Aorta (tissue), 5 donors: Measurements from ENCODE around the gene TTC27. TPM values are rescaled to one million over a fixed set of nuclear protein-coding genes. Genes with fewer than 3 reads are reported as not detected.
"Not testable (repeated sequence)": the region's sequence is repeated elsewhere in the genome, so short reads cannot be mapped to it uniquely, and the experiment has no call there.

ENCODE experiments used
- ATAC-seq: fragments of 200-7000 bp; cut with Tn5 transposase; one replicate; pipeline ENCODE4 v1.9.1; 2022; ENCODE audit warnings: moderate library complexity; ENCODE audit not compliant: low FRiP score
- DNase-seq, 2 donors: peaks; one replicate each; pipeline ENCODE4 v3.0.0-alpha.2; 2020
- H3K27ac ChIP-seq, 2 donors: one replicate each; pipeline ENCODE4 v1.5.1; 2013; ENCODE audit warnings: low read length in 2 of 2, mild to moderate bottlenecking in 2 of 2, moderate library complexity in 2 of 2, control low read depth in 1 of 2, inconsistent platforms in 1 of 2, low read depth in 1 of 2
- H3K27me3 ChIP-seq, 2 donors: one replicate each; pipeline ENCODE4 v1.6.1; 2013; ENCODE audit warnings: control low read depth in 1 of 2, low read length in 1 of 2, mild to moderate bottlenecking in 1 of 2, moderate library complexity in 1 of 2; ENCODE audit not compliant: insufficient read depth in 2 of 2, control insufficient read depth in 1 of 2
- H3K36me3 ChIP-seq, 2 donors: one replicate each; pipeline ENCODE4 v1.6.1; 2013; ENCODE audit warnings: control low read depth in 1 of 2, low read length in 1 of 2, mild to moderate bottlenecking in 1 of 2; ENCODE audit not compliant: insufficient read depth in 2 of 2, control insufficient read depth in 1 of 2
- H3K4me1 ChIP-seq, 2 donors: one replicate each; pipeline ENCODE4 v1.6.1; 2013; ENCODE audit warnings: low read length in 2 of 2, control low read depth in 1 of 2, mild to moderate bottlenecking in 1 of 2, moderate library complexity in 1 of 2; ENCODE audit not compliant: insufficient read depth in 2 of 2, control insufficient read depth in 1 of 2
- H3K4me3 ChIP-seq, 2 donors: one replicate each; pipeline ENCODE4 v1.5.1; 2013; ENCODE audit warnings: low read length in 2 of 2, control low read depth in 1 of 2, mild to moderate bottlenecking in 1 of 2
- H3K9me3 ChIP-seq: one replicate; pipeline ENCODE4 v1.6.1; 2013; ENCODE audit warnings: mild to moderate bottlenecking, low read length; ENCODE audit not compliant: control insufficient read depth
- WGBS, 2 donors: extraction: QIAGEN DNeasy Blood & Tissue Kit; methylation state at CpG; one replicate each; pipeline ENCODE4 v1.1.7; 2013; 5-methylcytosine and 5-hydroxymethylcytosine counted together
- intact Hi-C, 2 donors: fragments of 100-400 bp; cut with DNase I; formaldehyde crosslinking; loops; one replicate each; pipeline versions ENCODE4 v1.14.2 to v1.15.0; 2022
- polyA plus RNA-seq, 2 donors: library from polyadenylated mRNA; stranded (reverse); fragments of 200-250 nt; gene quantifications; one replicate each; pipeline ENCODE4 v1.2.3, GENCODE V29; 2013
- total RNA-seq, 2 donors: library from RNA; stranded (reverse); fragmentation: NEBNext Ultra II Directional; extraction: Animal tissue kit (Norgen Biotek cat#: 25700); gene quantifications; one replicate each; pipeline ENCODE4 v1.2.1, GENCODE V29; 2021
- donor health status: healthy with polysubstance abuse.
- donor health status: Bipolar disorder and iron deficiency.
- donor health status: DM: no; HTN: no; CAD: no.
- donor health status: DM: no; HTN: no; CAD: no.
- donor health status: DM: yes; HTN: yes; CAD: no.

The TTC27 gene
- total and polyA plus RNA-seq, 4 donors = 5.0 to 22.4 (median 13.0) TPM

DNA sequence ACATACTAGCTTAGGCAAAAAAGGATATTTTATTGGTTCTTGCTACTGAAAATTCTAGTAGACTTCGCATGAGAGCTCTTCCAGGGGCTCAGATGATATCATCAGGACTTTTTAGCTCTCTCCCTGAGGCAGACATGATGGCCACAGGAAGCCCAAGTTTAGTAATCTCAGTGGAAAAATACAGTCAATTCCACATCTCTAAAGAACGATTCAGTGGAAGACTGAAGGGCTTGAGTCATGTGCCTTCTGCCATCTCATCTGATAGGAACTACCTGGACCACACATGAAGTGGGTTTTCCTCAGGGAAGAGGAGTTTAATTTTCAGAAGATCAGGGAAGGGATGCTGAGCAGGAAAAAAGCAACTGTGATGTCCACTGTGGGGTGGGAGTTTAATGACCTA, 117.3 kb downstream of the TTC27 start:
- H3K27me3 ChIP-seq = no peaks in the 10 kb centered on the region
- no peaks in the 10 kb centered on the region for H3K9me3 ChIP-seq
- no peak overlapping the region for H3K27ac ChIP-seq
- 67 to 70% methylated on average over 2 of the region's 2 CpGs for whole genome bisulfite sequencing, 2 donors
- no peak for DNase-seq
- no peak for ATAC-seq
- H3K36me3 ChIP-seq = no peaks in the 10 kb centered on the region
- H3K4me3 ChIP-seq = no peak overlapping the region
- H3K4me1 ChIP-seq = peaks cover 0 to 4% of the 10 kb centered on the region in 2 donors
- intact Hi-C loops = no loop called here

DNA sequence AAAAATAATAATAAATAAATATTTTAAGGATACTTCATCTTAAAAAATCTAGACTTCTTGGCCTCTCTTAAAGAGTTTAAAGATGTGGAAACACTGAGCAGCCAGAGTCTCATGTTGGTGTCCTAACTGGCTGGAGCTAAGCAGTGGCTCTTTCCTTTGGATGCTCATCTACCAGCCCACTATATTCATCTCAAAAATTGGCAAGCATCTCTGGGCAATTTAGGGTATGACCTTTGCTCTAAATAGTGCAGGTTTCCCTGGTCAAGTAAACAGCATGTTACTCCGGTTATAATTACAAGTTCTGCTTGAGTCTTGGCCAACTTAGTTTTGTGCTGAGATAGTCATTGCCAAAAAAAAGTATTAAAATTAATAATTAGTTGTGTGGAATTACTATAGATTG, 117.8 kb downstream of the TTC27 start:
- Histone ChIP-seq H3K27ac (no peak overlapping the region), H3K9me3 (no peaks in the 10 kb centered on the region), H3K4me1 (peaks cover 0 to 4% of the 10 kb centered on the region in 2 donors), H3K27me3 (no peaks in the 10 kb centered on the region), H3K36me3 (no peaks in the 10 kb centered on the region), H3K4me3 (no peak overlapping the region)
- DNase-seq = no peak
- 50 to 71% methylated on average over 1 of the region's 1 CpG for WGBS, 2 donors
- intact Hi-C loops = no loop called here
- ATAC-seq = no peak

DNA sequence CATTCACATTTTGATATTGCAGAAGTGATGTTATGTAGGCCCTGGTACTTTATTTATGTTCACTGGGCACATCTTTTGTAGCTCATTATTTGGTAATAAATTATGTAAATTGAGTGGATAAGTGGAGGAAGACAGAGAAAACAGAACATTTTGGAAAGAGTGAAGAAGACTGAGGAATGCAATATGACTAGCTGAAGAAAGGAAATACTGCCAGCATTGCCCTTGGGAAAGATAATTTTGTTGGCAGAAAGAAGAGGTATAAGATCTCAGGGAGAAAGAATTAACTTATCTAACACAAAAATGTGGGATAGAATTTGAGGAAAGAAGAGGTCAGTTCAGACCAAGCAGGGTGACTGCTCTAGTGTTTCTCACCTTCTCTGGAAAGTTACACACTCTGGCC, 118.8 kb downstream of the TTC27 start:
- H3K4me1 ChIP-seq = peaks cover 2 to 4% of the 10 kb centered on the region in 2 donors
- intact Hi-C loops = no loop called here
- H3K9me3 ChIP-seq = no peaks in the 10 kb centered on the region
- ATAC-seq (no peak), DNase-seq (no peak)
- H3K4me3 ChIP-seq = no peak overlapping the region
- no peaks in the 10 kb centered on the region for H3K36me3 ChIP-seq
- no peaks in the 10 kb centered on the region for H3K27me3 ChIP-seq
- no peak overlapping the region for H3K27ac ChIP-seq

DNA sequence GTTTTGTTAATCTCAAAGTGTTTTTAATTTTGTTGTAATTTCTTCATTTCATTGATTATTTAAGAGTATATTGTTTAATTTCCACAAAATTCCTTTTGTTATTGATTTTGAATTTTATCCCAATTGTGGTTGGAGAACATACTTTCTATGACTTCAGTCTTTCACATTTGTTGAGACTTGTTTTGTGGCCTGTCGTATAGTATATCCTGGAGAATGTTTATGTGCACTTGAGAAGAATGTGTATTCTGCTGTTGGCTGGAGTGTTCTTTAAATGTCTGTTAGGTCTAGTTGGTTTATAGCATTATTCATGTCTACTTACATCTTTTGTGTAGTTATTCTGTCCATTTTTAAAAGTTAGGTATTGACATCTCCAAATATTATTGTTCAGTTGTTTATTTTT, 120.3 kb downstream of the TTC27 start:
- intact Hi-C loops = no loop called here
- DNase-seq (no peak), ATAC-seq (no peak)
- Histone ChIP-seq H3K27ac (no peak overlapping the region), H3K4me3 (no peak overlapping the region), H3K27me3 (no peaks in the 10 kb centered on the region), H3K4me1 (peaks cover 2 to 8% of the 10 kb centered on the region in 2 donors), H3K36me3 (no peaks in the 10 kb centered on the region), H3K9me3 (no peaks in the 10 kb centered on the region)
- 92 to 97% methylated on average over 1 of the region's 1 CpG for WGBS, 2 donors

DNA sequence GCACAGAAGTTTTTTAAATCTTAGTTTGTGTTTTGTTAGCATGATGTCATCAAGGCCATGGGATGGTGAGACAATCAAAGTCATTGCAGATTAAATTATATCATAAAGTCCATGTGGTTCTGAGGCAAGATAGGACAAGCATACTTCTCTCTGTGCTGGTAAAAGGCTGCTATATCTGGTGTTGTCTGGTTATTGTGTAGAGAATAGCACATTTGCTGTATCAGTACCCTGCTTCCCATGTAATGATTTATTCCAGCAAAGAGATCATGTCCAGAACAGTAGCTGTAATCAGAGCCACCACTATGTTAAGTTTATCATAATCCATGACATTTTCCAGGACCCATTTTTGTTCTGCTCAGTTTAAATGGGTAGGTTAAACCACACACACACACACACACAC, 123.0 kb downstream of the TTC27 start:
- intact Hi-C loops = no loop called here
- no peak overlapping the region for H3K27ac ChIP-seq
- ATAC-seq = no peak

DNA sequence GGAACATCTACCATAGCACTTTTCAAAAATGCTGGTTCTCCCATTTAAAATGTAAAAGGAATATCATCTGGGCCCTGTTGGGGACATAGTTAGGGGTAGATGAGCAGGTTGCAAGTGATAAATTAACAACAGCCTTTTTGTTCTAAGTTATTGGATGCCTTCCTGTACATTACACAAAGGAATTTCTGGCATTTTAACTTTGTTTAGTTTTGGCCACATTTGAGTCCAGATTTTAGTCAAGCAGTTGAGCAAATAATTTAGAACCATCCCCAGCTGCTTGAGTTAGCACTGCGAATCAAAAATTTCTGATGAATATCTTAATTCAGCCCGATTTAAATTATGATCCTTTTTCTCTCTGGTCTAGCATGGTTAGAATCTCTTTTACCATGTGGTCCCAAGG, 124.4 kb downstream of the TTC27 start:
- intact Hi-C loops = no loop called here
- no peak overlapping the region for H3K4me3 ChIP-seq
- H3K9me3 ChIP-seq = no peaks in the 10 kb centered on the region
- no peaks in the 10 kb centered on the region for H3K36me3 ChIP-seq
- no peak overlapping the region for H3K27ac ChIP-seq
- DNase-seq (no peak), ATAC-seq (no peak)
- 27 to 30% methylated on average over 2 of the region's 2 CpGs for whole genome bisulfite sequencing, 2 donors
- H3K27me3 ChIP-seq = no peaks in the 10 kb centered on the region
- H3K4me1 ChIP-seq = peaks cover 2 to 3% of the 10 kb centered on the region in 2 donors

More for the DNA sequence above, 123.0 kb downstream of the TTC27 start:
- H3K27me3 ChIP-seq = no peaks in the 10 kb centered on the region
- H3K36me3 ChIP-seq = no peaks in the 10 kb centered on the region
- H3K9me3 ChIP-seq = no peaks in the 10 kb centered on the region
- no peak overlapping the region for H3K4me3 ChIP-seq
- no peak for DNase-seq
- peaks cover 2 to 8% of the 10 kb centered on the region in 2 donors for H3K4me1 ChIP-seq

DNA sequence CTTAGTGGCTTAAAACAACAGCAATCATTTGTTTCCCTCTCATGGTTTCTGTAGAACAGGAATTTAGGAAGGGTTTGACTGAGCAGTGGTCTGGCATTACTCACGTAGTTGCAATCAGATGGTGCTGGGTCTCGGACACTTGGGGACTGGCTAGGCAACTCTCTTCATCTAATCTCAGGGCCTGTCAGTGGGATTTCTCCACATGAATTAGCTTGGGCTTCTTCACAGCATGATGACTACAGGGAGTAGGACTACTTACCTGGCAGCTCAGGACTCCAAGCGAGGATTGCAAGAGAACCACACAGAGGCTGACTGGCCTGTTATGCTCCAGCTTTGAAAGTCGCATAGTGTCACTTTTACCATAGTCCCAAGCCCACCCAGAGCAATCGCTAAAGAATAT, 125.1 kb downstream of the TTC27 start:
- Histone ChIP-seq H3K9me3 (no peaks in the 10 kb centered on the region), H3K4me3 (no peak overlapping the region), H3K4me1 (peaks cover 2 to 3% of the 10 kb centered on the region in 2 donors), H3K27ac (no peak overlapping the region), H3K27me3 (no peaks in the 10 kb centered on the region), H3K36me3 (no peaks in the 10 kb centered on the region)
- intact Hi-C loops = no loop called here
- DNase-seq (no peak), ATAC-seq (no peak)
- WGBS, 2 donors = 92 to 98% methylated on average over 5 of the region's 5 CpGs

DNA sequence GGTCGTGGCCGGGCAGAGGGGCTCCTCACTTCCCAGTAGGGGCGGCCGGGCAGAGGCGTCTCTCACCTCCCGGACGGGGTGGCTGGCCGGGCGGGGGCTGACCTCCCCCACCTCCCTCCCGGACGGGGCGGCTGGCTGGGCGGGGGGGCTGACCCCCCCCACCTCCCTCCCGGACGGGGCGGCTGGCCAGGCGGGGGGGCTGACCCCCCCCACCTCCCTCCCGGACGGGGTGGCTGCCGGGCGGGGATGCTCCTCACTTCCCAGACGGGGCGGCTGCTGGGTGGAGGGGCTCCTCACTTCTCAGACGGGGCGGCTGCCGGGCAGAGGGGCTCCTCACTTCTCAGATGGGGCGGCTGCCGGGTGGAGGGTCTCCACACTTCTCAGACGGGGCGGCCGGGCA, 126.8 kb downstream of the TTC27 start:
- H3K4me3 ChIP-seq, H3K27ac ChIP-seq, H3K4me1 ChIP-seq, H3K9me3 ChIP-seq, intact Hi-C loops, DNase-seq, H3K27me3 ChIP-seq, H3K36me3 ChIP-seq, ATAC-seq: not testable (repeated sequence)
- 83 to 86% methylated on average over 18 to 31 of the region's 31 CpGs for WGBS, 2 donors

DNA sequence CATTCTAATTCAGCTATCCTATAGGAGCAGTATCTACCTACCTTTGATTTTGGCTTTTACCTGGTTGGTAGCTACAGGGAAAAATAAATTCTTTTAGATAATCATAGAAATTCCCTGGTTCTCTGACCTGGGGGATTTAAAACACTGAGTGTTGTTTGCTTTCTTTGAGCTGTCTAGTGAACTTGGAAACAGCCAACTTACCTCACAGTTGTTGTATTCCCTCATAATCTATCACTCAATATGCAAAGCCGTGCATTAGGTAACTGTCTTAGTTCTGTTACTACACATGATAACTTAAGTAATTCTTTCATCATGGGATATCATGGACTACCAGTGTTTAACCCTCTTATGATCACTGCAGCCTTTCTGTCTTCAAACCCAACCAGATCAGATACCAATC, 127.8 kb downstream of the TTC27 start:
- H3K4me1 ChIP-seq = peaks cover 2 to 3% of the 10 kb centered on the region in 2 donors
- ATAC-seq (no peak), DNase-seq (no peak)
- no peaks in the 10 kb centered on the region for H3K27me3 ChIP-seq
- WGBS, 2 donors = 99 to 100% methylated on average over 1 of the region's 1 CpG
- H3K36me3 ChIP-seq = peaks cover 0 to under 1% of the 10 kb centered on the region in 2 donors
- no peaks in the 10 kb centered on the region for H3K9me3 ChIP-seq
- H3K4me3 ChIP-seq = no peak overlapping the region
- H3K27ac ChIP-seq = no peak overlapping the region
- intact Hi-C loops = no loop called here
